Chondrocyte (in vitro differentiated cells): ENCODE data around the gene DAPK1. TPM values are rescaled to one million over a fixed set of nuclear protein-coding genes. Genes with fewer than 3 reads are reported as not detected.
A peak's percentile ranks its signal among the peaks of the same experiment; 100 is the strongest.

Experiments
- DNase-seq: peaks from one replicate; pipeline ENCODE4 v3.0.0; 2021; ENCODE audit warnings: mixed read lengths, low spot score
- H3K27ac Mint-ChIP-seq: one replicate; pipeline ENCODE4 v1.8.0; 2021; ENCODE audit warnings: mild to moderate bottlenecking, moderate library complexity, mixed read lengths; ENCODE audit not compliant: unreplicated experiment
- H3K27me3 Mint-ChIP-seq: 2 replicates; pipeline ENCODE4 v1.8.0; 2021; ENCODE audit warnings: low read depth, mixed read lengths
- H3K36me3 Mint-ChIP-seq: 2 replicates; pipeline ENCODE4 v1.8.0; 2021; ENCODE audit warnings: low read depth, mixed read lengths
- H3K4me1 Mint-ChIP-seq: 2 replicates; pipeline ENCODE4 v1.8.0; 2021; ENCODE audit warnings: low read depth, mild to moderate bottlenecking, mixed read lengths
- H3K4me3 Mint-ChIP-seq: one replicate; pipeline ENCODE4 v1.8.0; 2021; ENCODE audit warnings: mild to moderate bottlenecking, moderate library complexity, mixed read lengths; ENCODE audit not compliant: unreplicated experiment
- H3K9me3 Mint-ChIP-seq: 2 replicates; pipeline ENCODE4 v1.8.0; 2021; ENCODE audit warnings: low read depth, mixed read lengths
- CTCF ChIP-seq: fragments of 200-600 bp; sonication (generic); IDR thresholded peaks from 2 replicates; pipeline ENCODE4 v1.5.0; 2021; ENCODE audit warnings: antibody characterized with exemption, mild to moderate bottlenecking, moderate library complexity
- total RNA-seq: library from RNA; stranded (reverse); gene quantifications from 3 replicates; pipeline ENCODE4 v1.2.1, GENCODE V29; 2021

Gene DAPK1
- total RNA-seq, 1 donor from 2014 or later, result 87.9 TPM

DNA sequence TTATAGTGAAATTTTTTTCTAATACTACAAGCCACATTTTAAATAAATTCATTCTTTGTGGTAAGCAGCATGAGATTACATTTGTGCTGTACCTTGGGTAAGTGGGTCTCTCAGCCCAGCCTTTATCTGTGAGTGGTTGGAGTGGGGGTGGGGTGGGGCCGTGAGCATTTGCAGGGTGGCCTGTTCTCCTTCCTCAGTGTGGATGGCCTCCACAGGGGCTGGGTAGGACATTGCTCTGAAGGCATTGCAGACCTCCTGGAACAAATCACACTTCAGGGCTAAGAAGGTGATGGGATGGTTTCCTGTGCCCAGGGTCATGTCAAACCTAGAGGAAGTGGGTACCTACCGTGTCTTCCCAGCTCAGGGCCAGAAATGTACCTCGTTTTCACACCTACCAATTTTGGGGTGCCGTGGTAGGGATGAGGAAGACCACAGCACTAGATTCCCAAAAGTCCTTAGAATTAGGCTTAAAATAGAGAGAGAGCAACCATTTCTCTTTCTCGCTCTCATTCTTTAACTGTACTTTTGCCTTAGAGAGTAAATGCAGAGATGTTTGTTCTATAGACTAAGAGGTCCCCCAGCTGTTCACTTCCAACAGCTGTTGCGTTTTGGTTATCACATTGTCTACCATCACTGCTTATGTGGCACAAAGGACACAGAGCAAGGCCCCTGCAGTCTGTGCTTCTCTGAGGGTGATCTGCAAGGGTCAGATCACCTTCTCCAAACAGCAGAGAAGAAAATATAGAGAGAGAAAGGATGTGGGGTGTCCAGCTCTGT, 144.9 kb downstream of the DAPK1 start:
- peaks cover 46% of the 10 kb centered on the region for H3K36me3 Mint-ChIP-seq
- TF ChIP-seq CTCF, result peak; percentile 13
- peaks cover 25% of the 10 kb centered on the region for H3K4me1 Mint-ChIP-seq
- no peaks in the 10 kb centered on the region for H3K27me3 Mint-ChIP-seq
- H3K27ac Mint-ChIP-seq, result no peak overlapping the region
- no peak for DNase-seq
- no peaks in the 10 kb centered on the region for H3K9me3 Mint-ChIP-seq
- H3K4me3 Mint-ChIP-seq, result no peak overlapping the region

DNA sequence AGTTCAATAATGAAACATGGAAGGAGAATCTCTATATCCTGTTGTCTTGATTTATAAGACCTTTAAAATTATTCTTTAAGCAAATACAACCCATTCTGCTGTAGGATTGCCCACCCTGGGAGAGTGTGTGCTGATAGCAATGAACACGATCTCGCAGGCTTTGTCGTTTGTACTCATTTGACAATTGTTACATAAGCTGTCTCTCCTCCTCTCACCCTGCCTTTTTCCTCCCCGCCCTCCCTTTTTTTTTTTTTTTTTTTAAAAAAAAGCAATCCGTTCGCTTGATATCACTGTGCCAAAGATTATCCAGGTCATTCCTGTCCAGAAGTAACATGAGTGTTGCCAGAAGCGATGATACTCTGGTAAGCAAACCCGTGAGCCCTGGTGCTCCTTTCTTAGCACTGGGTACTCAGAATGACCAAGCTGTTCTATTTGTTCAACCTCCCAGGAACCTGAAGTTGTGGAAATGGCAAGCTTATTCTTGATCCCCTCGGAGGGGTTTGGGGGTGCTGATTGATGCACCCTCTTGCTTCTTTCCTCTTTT, 145.5 kb downstream of the DAPK1 start:
- Mint-ChIP-seq H3K27ac (no peak overlapping the region), H3K36me3 (peaks cover 49% of the 10 kb centered on the region), H3K4me3 (no peak overlapping the region), H3K27me3 (no peaks in the 10 kb centered on the region), H3K4me1 (peaks cover 25% of the 10 kb centered on the region), H3K9me3 (no peaks in the 10 kb centered on the region)
- no peak for DNase-seq
- TF ChIP-seq CTCF, result no peak

DNA sequence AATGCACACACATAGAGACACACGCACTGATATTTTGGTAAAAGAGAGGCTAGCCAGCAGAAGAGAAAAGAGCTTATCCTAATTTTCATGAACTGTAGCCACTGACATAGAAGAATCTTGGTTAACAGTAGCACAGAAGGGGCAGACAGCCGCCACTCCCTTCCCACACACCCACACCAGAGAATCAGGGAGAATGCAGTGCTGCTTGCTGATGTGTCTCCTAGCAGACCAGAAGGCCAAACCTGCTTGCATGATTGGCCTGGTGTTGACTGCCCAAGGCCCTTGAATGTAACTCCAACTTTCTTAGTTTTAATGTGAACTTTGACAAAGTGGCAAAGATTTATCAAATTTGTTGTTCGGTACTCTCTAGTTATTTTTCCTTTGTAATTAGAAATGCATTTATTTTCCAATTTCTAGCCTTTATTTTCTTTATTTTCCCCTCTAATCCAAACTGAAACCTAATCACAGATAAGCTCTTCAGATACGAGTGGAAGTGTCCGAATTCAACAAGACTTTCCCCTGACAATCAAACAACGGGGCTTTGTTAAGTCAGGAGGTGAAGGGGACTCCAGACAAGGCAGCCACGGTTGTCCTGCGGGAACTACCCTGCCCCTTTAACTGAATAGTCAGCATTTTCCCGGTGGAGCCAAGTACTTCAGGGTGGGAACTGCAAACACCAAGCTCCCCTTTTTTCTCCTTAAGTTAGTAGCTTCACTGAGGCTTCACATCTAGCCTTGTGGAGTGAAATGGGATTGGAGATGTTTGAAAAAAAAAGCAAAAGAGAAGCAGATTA, 146.3 kb downstream of the DAPK1 start:
- H3K9me3 Mint-ChIP-seq, result no peaks in the 10 kb centered on the region
- H3K27ac Mint-ChIP-seq, result peak overlapping the region; percentile 29
- TF ChIP-seq CTCF, result no peak
- H3K4me1 Mint-ChIP-seq, result peaks cover 25% of the 10 kb centered on the region
- no peak for DNase-seq
- H3K36me3 Mint-ChIP-seq, result peaks cover 47% of the 10 kb centered on the region
- no peak overlapping the region for H3K4me3 Mint-ChIP-seq
- no peaks in the 10 kb centered on the region for H3K27me3 Mint-ChIP-seq

- H3K27ac Mint-ChIP-seq, result no peak overlapping the region
- peaks cover 18% of the 10 kb centered on the region for H3K4me1 Mint-ChIP-seq
- DNase-seq, result no peak
- H3K36me3 Mint-ChIP-seq, result peaks cover 45% of the 10 kb centered on the region
- no peaks in the 10 kb centered on the region for H3K9me3 Mint-ChIP-seq
- no peaks in the 10 kb centered on the region for H3K27me3 Mint-ChIP-seq
- no peak for TF ChIP-seq CTCF
- no peak overlapping the region for H3K4me3 Mint-ChIP-seq
Measured at GRCh38 chr9:87644659-87645058, 147.0 kb downstream of the DAPK1 start.

DNA sequence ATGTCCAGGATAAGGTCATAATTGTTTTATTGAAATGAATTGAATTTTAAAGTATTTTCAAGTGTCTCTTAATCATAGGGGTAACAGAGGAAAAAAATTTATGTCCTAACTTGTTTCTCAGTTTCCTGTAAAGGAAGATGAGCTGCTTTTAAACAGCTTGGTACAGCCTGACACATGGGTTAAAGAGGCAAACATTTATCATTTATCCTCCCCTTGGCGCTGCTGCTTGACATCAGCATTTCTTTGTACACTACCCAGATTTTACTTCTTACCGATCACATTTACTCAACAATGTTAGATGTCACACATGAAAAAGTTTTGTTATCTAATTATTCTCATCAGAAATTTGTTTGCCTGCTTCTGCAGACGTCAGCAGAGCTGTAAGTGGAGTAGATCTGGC, 148.9 kb downstream of the DAPK1 start:
- no peak overlapping the region for H3K4me3 Mint-ChIP-seq
- H3K4me1 Mint-ChIP-seq, result peaks cover 6% of the 10 kb centered on the region
- no peak overlapping the region for H3K27ac Mint-ChIP-seq
- H3K9me3 Mint-ChIP-seq, result no peaks in the 10 kb centered on the region
- TF ChIP-seq CTCF, result no peak
- H3K27me3 Mint-ChIP-seq, result no peaks in the 10 kb centered on the region
- peaks cover 45% of the 10 kb centered on the region for H3K36me3 Mint-ChIP-seq
- no peak for DNase-seq
